Hepatocyte (in vitro differentiated cells): ENCODE results near the gene SEC24D. TPM values are rescaled to one million over a fixed set of nuclear protein-coding genes. Genes with fewer than 3 reads are reported as not detected.
A peak's percentile ranks its signal among the peaks of the same experiment; 100 is the strongest.

ENCODE experiments used
- DNase-seq: peaks from one replicate; pipeline ENCODE4 v3.0.0-alpha.2; 2016; ENCODE audit warnings: low spot score
- H2AFZ ChIP-seq: fragments of 200-600 bp; sonication (generic); 2 replicates; pipeline ENCODE4 v1.6.0; 2016; ENCODE audit warnings: antibody characterized with exemption, mild to moderate bottlenecking
- H3K27ac ChIP-seq: fragments of 200-600 bp; sonication (generic); 2 replicates; pipeline ENCODE4 v1.5.1; 2016; ENCODE audit warnings: mild to moderate bottlenecking
- H3K27me3 ChIP-seq: fragments of 200-600 bp; sonication (generic); 2 replicates; pipeline ENCODE4 v1.6.1; 2016
- H3K36me3 ChIP-seq: fragments of 200-600 bp; sonication (generic); replicated peaks from 2 replicates; pipeline ENCODE4 v1.5.1; 2016; ENCODE audit warnings: low read depth; ENCODE audit not compliant: insufficient read depth
- H3K4me1 ChIP-seq: fragments of 200-600 bp; sonication (generic); 2 replicates; pipeline ENCODE4 v1.5.1; 2016; ENCODE audit warnings: mild to moderate bottlenecking, moderate library complexity; ENCODE audit not compliant: insufficient read depth
- H3K4me2 ChIP-seq: fragments of 200-600 bp; sonication (generic); 2 replicates; pipeline ENCODE4 v1.6.0; 2016
- H3K4me3 ChIP-seq: fragments of 200-600 bp; sonication (generic); 2 replicates; pipeline ENCODE4 v1.5.1; 2016; ENCODE audit warnings: mild to moderate bottlenecking
- H3K79me2 ChIP-seq: fragments of 200-600 bp; sonication (generic); 2 replicates; pipeline ENCODE4 v1.6.0; 2017; ENCODE audit warnings: mild to moderate bottlenecking
- H3K9me2 ChIP-seq: fragments of 200-600 bp; sonication (generic); replicated peaks from 2 replicates; pipeline ENCODE4 v1.6.0; 2017; ENCODE audit warnings: mild to moderate bottlenecking; ENCODE audit not compliant: insufficient read depth
- H3K9me3 ChIP-seq: fragments of 200-600 bp; sonication (generic); 2 replicates; pipeline ENCODE4 v1.5.1; 2016; ENCODE audit warnings: low read depth, mild to moderate bottlenecking
- H4K20me1 ChIP-seq: fragments of 200-600 bp; sonication (generic); 2 replicates; pipeline ENCODE4 v1.6.0; 2016; ENCODE audit warnings: mild to moderate bottlenecking; ENCODE audit not compliant: insufficient read depth, poor library complexity, severe bottlenecking
- CTCF ChIP-seq: fragments of 200-600 bp; sonication (generic); IDR thresholded peaks from 2 replicates; pipeline ENCODE4 v1.5.1; 2016; ENCODE audit warnings: antibody characterized with exemption, mild to moderate bottlenecking; ENCODE audit not compliant: poor library complexity
- EZH2 ChIP-seq: fragments of 200-600 bp; sonication (generic); IDR thresholded peaks from 2 replicates; pipeline ENCODE4 v1.6.1; 2016; ENCODE audit warnings: antibody characterized with exemption, mild to moderate bottlenecking, borderline replicate concordance
- EZH2phosphoT487 ChIP-seq: fragments of 200-600 bp; sonication (generic); IDR thresholded peaks from one replicate; pipeline ENCODE4 v1.6.1; 2018; ENCODE audit warnings: antibody characterized with exemption, mild to moderate bottlenecking, low read depth, moderate library complexity; ENCODE audit not compliant: unreplicated experiment, severe bottlenecking
- WGBS: methylation state at CpG from one replicate; pipeline ENCODE4 v1.1.6; 2016; ENCODE audit warnings: low lambda C conversion rate; ENCODE audit errors: missing lambda C conversion rate; 5-methylcytosine and 5-hydroxymethylcytosine counted together
- polyA plus RNA-seq: library from polyadenylated mRNA; unstranded; fragments of >200 nt; fragmentation: Nextera tagmentation; extraction: Ambion mirVana; gene quantifications from 2 replicates; pipeline ENCODE4 v1.2.1, GENCODE V29; 2016
- total RNA-seq: library from RNA; depleted of rRNA; stranded (reverse); fragments of >200 nt; gene quantifications from 2 replicates; pipeline ENCODE4 v1.2.3, GENCODE V29; 2014

SEC24D gene
- total and polyA plus RNA-seq, 2 experiments from 2014 or later = 81.9 to 97.4 TPM

DNA sequence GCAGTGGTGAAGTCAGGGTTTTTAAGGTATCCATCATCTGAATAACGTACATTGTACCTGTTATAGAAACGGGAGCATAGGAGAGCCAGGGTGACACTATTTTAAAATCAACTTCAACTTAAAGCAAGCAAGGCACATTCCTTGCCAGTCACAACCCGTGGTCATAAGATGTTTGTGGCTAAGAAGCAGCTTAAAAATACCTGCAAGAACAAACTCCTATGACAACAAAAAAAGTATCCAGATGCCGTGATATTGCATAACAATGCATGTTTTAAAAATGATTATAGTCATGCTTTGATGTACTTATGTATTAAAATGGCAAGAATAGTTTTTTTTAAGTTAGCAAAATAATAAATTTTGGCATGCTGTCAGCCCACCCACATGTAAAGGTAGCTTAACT lies 36.3 kb upstream of the SEC24D start:
- H4K20me1 ChIP-seq = no peaks in the 10 kb centered on the region
- H3K36me3 ChIP-seq = no peaks in the 10 kb centered on the region
- no peak overlapping the region for H3K27ac ChIP-seq
- H3K4me1 ChIP-seq = no peaks in the 10 kb centered on the region
- H3K9me2 ChIP-seq = no peaks in the 10 kb centered on the region
- no peak for DNase-seq
- no peaks in the 10 kb centered on the region for H3K9me3 ChIP-seq
- 80% methylated on average over 4 of the region's 4 CpGs for WGBS
- no peak overlapping the region for H3K4me2 ChIP-seq
- H3K79me2 ChIP-seq = no peaks in the 10 kb centered on the region
- H2AFZ ChIP-seq = no peak overlapping the region
- TF ChIP-seq EZH2 (no peak), CTCF (no peak), EZH2phosphoT487 (no peak)
- no peak overlapping the region for H3K4me3 ChIP-seq
- no peaks in the 10 kb centered on the region for H3K27me3 ChIP-seq

DNA sequence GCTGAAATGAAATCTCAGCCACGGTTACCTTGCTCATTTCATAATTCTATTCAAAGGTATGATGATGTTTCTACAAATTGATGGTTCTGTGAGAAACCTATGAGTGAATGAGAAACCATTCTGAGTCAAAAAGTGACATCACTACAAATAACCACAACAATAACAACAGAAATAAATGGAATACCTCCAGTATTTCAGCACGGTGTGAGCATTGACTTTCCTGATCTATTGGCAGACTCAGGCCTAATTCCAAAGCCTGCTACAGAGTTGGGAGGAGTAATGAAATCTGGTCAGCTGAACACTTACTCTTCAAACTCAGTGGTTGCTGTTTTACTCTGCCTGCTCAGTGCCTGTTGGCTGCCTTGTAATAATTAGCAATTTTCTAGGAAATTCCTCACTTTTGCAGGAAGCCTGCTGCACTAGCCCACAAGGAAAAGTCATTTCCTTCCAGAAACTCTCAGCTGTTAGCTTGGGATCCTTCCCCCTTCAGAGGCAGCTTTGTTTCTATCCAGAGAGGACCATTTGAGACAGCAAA lies 33.9 kb upstream of the SEC24D start:
- Histone ChIP-seq H3K9me2 (no peaks in the 10 kb centered on the region), H3K4me3 (no peak overlapping the region), H3K9me3 (no peaks in the 10 kb centered on the region), H3K4me1 (no peaks in the 10 kb centered on the region), H3K27me3 (no peaks in the 10 kb centered on the region), H2AFZ (peak overlapping the region; percentile 24), H4K20me1 (no peaks in the 10 kb centered on the region), H3K27ac (peak overlapping the region; percentile 38), H3K36me3 (no peaks in the 10 kb centered on the region), H3K4me2 (no peak overlapping the region), H3K79me2 (no peaks in the 10 kb centered on the region)
- WGBS = 62% methylated on average over 2 of the region's 2 CpGs
- no peak for DNase-seq
- no peak for TF ChIP-seq CTCF
- no peak for TF ChIP-seq EZH2phosphoT487
- TF ChIP-seq EZH2 = no peak

- TF ChIP-seq EZH2 (no peak), CTCF (no peak), EZH2phosphoT487 (no peak)
- no peaks in the 10 kb centered on the region for H3K27me3 ChIP-seq
- no peak for DNase-seq
- no peaks in the 10 kb centered on the region for H3K9me3 ChIP-seq
- H3K4me3 ChIP-seq = no peak overlapping the region
- H4K20me1 ChIP-seq = no peaks in the 10 kb centered on the region
- H3K79me2 ChIP-seq = no peaks in the 10 kb centered on the region
- H3K4me1 ChIP-seq = no peaks in the 10 kb centered on the region
- no peaks in the 10 kb centered on the region for H3K36me3 ChIP-seq
- H3K27ac ChIP-seq = no peak overlapping the region
- H3K4me2 ChIP-seq = no peak overlapping the region
- no peaks in the 10 kb centered on the region for H3K9me2 ChIP-seq
- whole genome bisulfite sequencing = 73% methylated on average over 3 of the region's 3 CpGs
- H2AFZ ChIP-seq = no peak overlapping the region
Measured at GRCh38 chr4:118867311-118868067, 31.6 kb upstream of the SEC24D start.
